Heart right ventricle (tissue), 16 donors: ENCODE data around the gene VAT1L. TPM values are rescaled to one million over a fixed set of nuclear protein-coding genes. Genes with fewer than 3 reads are reported as not detected.

Experiments
- ATAC-seq, 8 donors: fragments of 200-7000 bp; cut with Tn5 transposase; one replicate each; pipeline ENCODE4 v1.9.1; 2020; ENCODE audit warnings: mild to moderate bottlenecking in 8 of 8, moderate library complexity in 8 of 8, moderate number of reproducible peaks in 1 of 8
- DNase-seq, 2 donors: peaks; one replicate each; pipeline ENCODE4 v3.0.0-alpha.2; 2020
- H3K27ac ChIP-seq, 10 donors: fragments of 200-600 bp; sonication (generic) in 2 of 10; one replicate each; pipeline versions ENCODE4 v1.5.0 to v1.8.0; 2020 to 2022; ENCODE audit warnings: mild to moderate bottlenecking in 3 of 10
- H3K27me3 ChIP-seq, 7 donors: fragments of 200-600 bp; one replicate each; pipeline ENCODE4 v1.8.0; 2021 to 2022; ENCODE audit warnings: mild to moderate bottlenecking in 2 of 7
- H3K36me3 ChIP-seq, 9 donors: fragments of 200-600 bp; sonication (generic) in 1 of 9; one replicate each; pipeline versions ENCODE4 v1.5.0 to v1.8.0; 2020 to 2022; ENCODE audit warnings: mild to moderate bottlenecking in 2 of 9
- H3K4me1 ChIP-seq, 9 donors: fragments of 200-600 bp; sonication (generic) in 1 of 9; one replicate each; pipeline versions ENCODE4 v1.5.0 to v1.8.0; 2020 to 2022; ENCODE audit warnings: mild to moderate bottlenecking in 4 of 9
- H3K4me3 ChIP-seq, 10 donors: fragments of 200-600 bp; sonication (generic) in 2 of 10; one replicate each; pipeline versions ENCODE4 v1.5.0 to v1.8.0; 2020 to 2022; ENCODE audit warnings: mild to moderate bottlenecking in 7 of 10, moderate library complexity in 2 of 10
- H3K9me3 ChIP-seq, 11 donors: fragments of 200-600 bp in 10 of 11; sonication (generic) in 2 of 11; one replicate each; pipeline versions ENCODE4 v1.5.0 to v1.8.0; 2013 to 2022; ENCODE audit warnings: mild to moderate bottlenecking in 2 of 11, control low read depth in 1 of 11, moderate library complexity in 1 of 11
- WGBS, 2 donors: extraction: QIAGEN DNeasy Blood & Tissue Kit; methylation state at CpG; one replicate each; pipeline ENCODE4 v1.1.7; 2013; ENCODE audit warnings: inconsistent platforms in 1 of 2; 5-methylcytosine and 5-hydroxymethylcytosine counted together
- intact Hi-C, 10 donors: fragments of 100-400 bp; cut with DNase I; formaldehyde crosslinking; loops; one replicate each; pipeline versions ENCODE4 v1.11.1 to v1.14.2; 2022
- polyA plus RNA-seq, 2 donors: library from polyadenylated mRNA; stranded (reverse); fragments of 200-250 nt; gene quantifications; one replicate each; pipeline ENCODE4 v1.2.3, GENCODE V29; 2013
- total RNA-seq, 10 donors: library from RNA; stranded (reverse); fragmentation: NEBNext Ultra II Directional in 3 of 10; extraction: Animal tissue kit (Norgen Biotek cat#: 25700) in 3 of 10; gene quantifications; one replicate each; pipeline versions ENCODE4 v1.2.1 to v1.2.4, GENCODE V29; 2021 to 2023
- TF ChIP-seq, protein P1 (sequence below), 9 donors: fragments of 200-600 bp; sonication (generic) in 2 of 9; IDR thresholded peaks; one replicate each; pipeline versions ENCODE4 v1.5.0 to v1.8.0; 2021 to 2022; ENCODE audit warnings: antibody characterized with exemption in 9 of 9, mild to moderate bottlenecking in 5 of 9, moderate library complexity in 1 of 9
- donor health status: Arrhythmogenic right ventricular cardiomyopathy.
- donor health status: ischemic (EF 13 %, LVEDD 7.1; RV severe dilation, severe dysfunction).
- donor health status: healthy with polysubstance abuse.
- donor health status: DM: no; HTN: yes; CAD: no.
- donor health status: DM: no; HTN: no; CAD: no.
- donor health status: ischemic (EF 25% LVEDD 6.9; RV normal size, moderate dysfunction).
- donor health status: ischemic (EF 25% LVEDD 5.7; RV mildly dilated, moderate dysfunction).
- donor health status: healthy.
- donor health status: DM: yes; HTN: yes; CAD: no.
- donor health status: Ischemic cardiomyopathy.
- donor health status: ischemic (EF 35%, LVEDD 5.7; RV mildly dilated, moderate dysfunction).
- donor health status: nonischemic (EF 11% LVEDD 7.7; RV severe dilation, severe dysfunction).
- donor health status: DM: yes; HTN: yes; CAD: no.
- donor health status: PGD.
- donor health status: ischemic (EF 29% LVEDD 5.4; RV normal size, mild dysfunction).
- donor health status: nonischemic (EF 23%, LVEDD 6.1; RV moderate dilation, normal function).

Gene VAT1L
- total and polyA plus RNA-seq, 12 donors, result 0.19 to 61.0 (median 24.0) TPM

DNA sequence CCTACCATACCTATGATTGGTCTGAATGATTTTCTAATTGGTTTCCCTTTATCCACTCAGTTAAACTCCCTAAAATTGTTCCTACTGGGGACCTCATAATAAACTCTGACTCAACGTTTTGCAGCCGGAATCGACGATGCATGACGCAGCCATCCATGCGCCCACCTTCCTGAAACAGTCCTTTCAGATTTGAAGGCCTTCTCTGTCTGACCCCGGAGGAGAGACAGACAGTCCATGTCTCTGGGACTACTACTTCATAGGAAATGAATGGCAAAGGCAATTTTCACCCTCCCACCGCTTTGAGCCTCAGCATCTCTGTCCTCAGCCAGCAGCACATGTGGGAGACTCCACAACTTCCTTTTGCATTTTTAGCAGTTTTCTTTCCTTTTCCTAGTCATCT, 13.5 kb downstream of the VAT1L start:
- DNase-seq, result no peak
- no peak for ATAC-seq

GRCh38 chr16:77805398-77805797, 17.0 kb downstream of the VAT1L start:
- TF ChIP-seq, protein P1, sequence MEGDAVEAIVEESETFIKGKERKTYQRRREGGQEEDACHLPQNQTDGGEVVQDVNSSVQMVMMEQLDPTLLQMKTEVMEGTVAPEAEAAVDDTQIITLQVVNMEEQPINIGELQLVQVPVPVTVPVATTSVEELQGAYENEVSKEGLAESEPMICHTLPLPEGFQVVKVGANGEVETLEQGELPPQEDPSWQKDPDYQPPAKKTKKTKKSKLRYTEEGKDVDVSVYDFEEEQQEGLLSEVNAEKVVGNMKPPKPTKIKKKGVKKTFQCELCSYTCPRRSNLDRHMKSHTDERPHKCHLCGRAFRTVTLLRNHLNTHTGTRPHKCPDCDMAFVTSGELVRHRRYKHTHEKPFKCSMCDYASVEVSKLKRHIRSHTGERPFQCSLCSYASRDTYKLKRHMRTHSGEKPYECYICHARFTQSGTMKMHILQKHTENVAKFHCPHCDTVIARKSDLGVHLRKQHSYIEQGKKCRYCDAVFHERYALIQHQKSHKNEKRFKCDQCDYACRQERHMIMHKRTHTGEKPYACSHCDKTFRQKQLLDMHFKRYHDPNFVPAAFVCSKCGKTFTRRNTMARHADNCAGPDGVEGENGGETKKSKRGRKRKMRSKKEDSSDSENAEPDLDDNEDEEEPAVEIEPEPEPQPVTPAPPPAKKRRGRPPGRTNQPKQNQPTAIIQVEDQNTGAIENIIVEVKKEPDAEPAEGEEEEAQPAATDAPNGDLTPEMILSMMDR (IDR thresholded peaks at IDR 0.05), result no peak
- intact Hi-C loops, result no loop called here
- peak; percentile 32 to 41 for DNase-seq
- no peak overlapping the region for H3K4me3 ChIP-seq
- ATAC-seq, result peak in 7 of 8 donors; percentile 61 to 89 (median 74)
- no peak overlapping the region for H3K27ac ChIP-seq
- 60 to 64% methylated on average over 10 of the region's 10 CpGs for WGBS, 2 donors
- no peaks in the 10 kb centered on the region for H3K9me3 ChIP-seq
- H3K4me1 ChIP-seq, result peaks cover 0 to 6% (median 0%) of the 10 kb centered on the region in 9 donors
- no peaks in the 10 kb centered on the region for H3K36me3 ChIP-seq
- no peaks in the 10 kb centered on the region for H3K27me3 ChIP-seq

More for the DNA sequence above, 13.5 kb downstream of the VAT1L start:
- TF ChIP-seq, protein P1 (IDR thresholded peaks at IDR 0.05), result no peak
- H3K27ac ChIP-seq, result no peak overlapping the region
- whole genome bisulfite sequencing, 2 donors, result 81 to 83% methylated on average over 8 of the region's 8 CpGs
- H3K27me3 ChIP-seq, result no peaks in the 10 kb centered on the region
- H3K4me3 ChIP-seq, result no peak overlapping the region
- intact Hi-C loops, result no loop called here
- H3K9me3 ChIP-seq, result no peaks in the 10 kb centered on the region
- H3K4me1 ChIP-seq, result peaks cover 0 to 6% (median 0%) of the 10 kb centered on the region in 9 donors
- no peaks in the 10 kb centered on the region for H3K36me3 ChIP-seq

DNA sequence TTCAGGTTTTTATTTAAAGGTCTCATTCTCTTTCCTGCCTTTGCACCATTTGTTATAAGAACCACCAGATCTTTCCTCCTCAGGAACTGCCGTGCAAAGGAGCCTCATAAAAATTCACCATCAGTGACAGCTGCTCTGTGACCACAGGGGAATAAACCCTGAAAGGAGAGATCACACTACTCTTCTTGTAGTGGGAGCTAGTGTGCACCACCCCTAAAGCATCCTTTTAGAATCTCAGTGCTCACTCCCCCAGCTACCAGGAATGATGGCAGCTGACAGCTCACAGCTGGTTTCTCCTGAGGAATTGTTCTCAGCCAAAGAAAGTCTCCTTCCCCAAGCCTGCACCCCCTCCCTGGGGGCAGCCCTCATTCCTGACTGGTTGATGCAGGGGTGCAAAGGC, 18.7 kb downstream of the VAT1L start:
- Histone ChIP-seq H3K9me3 (no peaks in the 10 kb centered on the region), H3K36me3 (no peaks in the 10 kb centered on the region), H3K27ac (no peak overlapping the region), H3K4me3 (no peak overlapping the region), H3K4me1 (peaks cover 0 to 6% (median 0%) of the 10 kb centered on the region in 9 donors), H3K27me3 (no peaks in the 10 kb centered on the region)
- DNase-seq (no peak), ATAC-seq (no peak)
- intact Hi-C loops, result no loop called here
- TF ChIP-seq, protein P1 (IDR thresholded peaks at IDR 0.05), result no peak
- WGBS, 2 donors, result 65 to 70% methylated on average over 1 of the region's 1 CpG

GRCh38 chr16:77812856-77813500, 24.6 kb downstream of the VAT1L start:
- TF ChIP-seq, protein P1 (IDR thresholded peaks at IDR 0.05), result no peak
- Histone ChIP-seq H3K27me3 (no peaks in the 10 kb centered on the region), H3K4me1 (peaks cover 0 to 13% (median 6%) of the 10 kb centered on the region in 9 donors), H3K27ac (no peak overlapping the region), H3K4me3 (no peak overlapping the region), H3K36me3 (no peaks in the 10 kb centered on the region), H3K9me3 (no peaks in the 10 kb centered on the region)
- intact Hi-C loops, result no loop called here
- DNase-seq (no peak), ATAC-seq (no peak)
- 57 to 58% methylated on average over 2 of the region's 2 CpGs for WGBS, 2 donors
